ENCODE data around the gene ZNF318. TPM values are rescaled to one million over a fixed set of nuclear protein-coding genes. Genes with fewer than 3 reads are reported as not detected.

ZNF318 gene
- total RNA-seq, 1 donor: 6.7 TPM

DNA sequence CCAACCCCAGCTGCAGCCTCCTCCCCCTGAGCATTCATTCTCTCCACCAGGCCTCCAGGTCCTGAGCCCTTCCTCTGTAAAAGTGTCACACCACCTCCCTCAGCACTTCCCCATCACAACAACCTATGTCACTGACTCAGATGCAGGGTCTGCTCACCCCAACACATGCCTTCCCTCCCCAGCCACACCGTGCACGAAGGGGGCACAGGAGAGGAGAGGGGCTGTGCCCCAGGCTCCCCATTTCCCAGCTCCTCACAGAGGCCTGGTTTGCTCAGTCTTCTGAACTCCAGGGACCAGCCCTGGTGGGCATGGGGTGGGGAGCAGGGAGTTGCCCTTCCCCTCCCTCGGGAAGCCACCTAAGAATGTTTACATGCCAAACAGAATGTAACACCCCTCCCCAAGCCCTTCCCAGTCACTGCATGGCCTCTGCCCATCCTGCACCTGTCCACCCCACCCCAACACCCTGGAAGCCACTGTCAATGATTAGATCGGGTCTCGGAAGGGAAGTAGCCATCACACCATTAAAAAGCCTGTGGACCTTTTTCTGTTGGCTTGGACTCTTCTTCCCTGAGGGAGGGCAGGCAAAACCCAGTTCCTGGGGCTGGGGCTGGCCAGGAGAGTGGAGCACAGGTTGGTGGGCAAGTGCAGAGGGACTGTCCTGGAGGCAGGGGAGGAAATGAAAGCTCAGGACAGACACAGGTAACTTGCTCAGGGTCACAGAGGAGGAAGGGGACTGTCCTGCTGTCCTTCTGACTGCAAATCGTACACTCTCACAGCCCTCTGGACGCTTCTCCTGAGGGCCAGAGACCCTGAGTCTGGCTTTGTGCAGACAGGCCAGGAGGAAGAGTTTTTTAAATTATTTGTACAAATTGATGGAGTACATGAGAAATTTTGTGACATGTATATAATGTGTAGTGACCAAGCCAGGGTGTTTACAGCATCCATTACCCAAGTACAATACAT, 81.4 kb downstream of the ZNF318 start:
- no peak for DNase-seq (ENCODE audit: low read depth in 2 of 3, low spot score in 2 of 3)

DNA sequence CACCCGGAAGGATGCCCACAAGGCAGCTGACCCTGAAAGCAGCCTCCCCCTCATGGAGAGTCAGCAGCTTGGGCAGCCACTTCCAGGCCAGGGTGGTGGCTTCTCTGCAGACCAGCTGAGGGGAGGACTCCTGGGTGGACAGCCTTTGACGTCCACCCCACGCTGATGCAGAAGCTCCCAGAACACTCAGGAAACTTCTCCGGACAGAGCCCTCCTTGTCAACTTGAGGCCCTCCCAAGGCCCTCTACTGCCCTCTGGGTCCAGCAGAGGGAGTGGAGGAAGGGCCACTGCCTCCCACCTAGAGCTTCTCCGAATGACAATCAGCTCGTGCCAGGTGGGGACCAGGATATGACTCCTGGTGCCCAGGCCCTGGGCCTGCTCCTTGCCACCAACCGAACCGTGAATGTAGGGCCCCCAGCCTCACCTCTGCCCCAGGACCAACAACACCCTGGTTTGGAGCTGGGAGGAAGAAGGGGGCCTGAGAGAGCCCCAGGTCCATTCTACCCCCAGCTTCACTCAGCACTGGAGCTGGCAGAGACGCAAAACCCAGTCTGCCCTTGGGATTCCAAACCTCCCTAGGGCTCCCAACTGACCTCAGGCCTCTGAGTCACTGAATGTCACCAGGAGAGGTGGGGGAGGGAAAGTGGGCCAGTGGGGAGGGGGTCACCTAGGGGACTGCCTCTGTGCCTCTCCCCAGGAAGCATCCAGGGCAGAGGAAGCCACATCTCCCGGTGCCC, 82.3 kb downstream of the ZNF318 start:
- DNase-seq (ENCODE audit: low read depth in 2 of 3, low spot score in 2 of 3): no peak

DNA sequence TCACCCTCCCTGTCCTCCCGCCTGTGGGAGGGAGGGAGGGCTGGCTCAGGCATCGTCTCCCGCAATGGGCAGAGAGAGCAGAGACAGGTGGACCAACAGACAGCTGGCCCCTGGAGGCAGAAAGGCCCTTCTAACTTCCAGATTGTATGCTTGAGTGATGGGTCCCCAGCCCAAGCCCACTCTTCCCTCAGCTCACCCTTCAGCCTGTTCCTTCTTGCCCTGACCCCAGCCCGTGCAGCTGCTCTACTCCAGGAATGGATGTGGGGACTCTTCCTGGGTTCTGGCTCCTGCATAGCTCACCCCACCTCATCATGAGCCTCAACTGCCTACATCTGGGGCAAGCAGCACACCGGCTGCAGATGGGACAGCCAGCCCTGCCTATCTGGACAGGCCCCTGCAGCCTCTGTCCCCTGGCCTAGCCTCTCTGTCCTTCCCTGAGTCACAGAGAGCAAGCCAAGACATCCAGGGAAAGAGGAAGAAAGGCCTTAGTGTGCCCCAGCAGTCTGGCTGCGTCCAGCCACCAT, 82.9 kb downstream of the ZNF318 start:
- no peak for DNase-seq (ENCODE audit: low read depth in 2 of 3, low spot score in 2 of 3)

Small RNA genes within 50 kb of the gene (small RNA-seq; reads per million reads assigned to genes)
- gene AL590383.1 (not detected), gene RPL12P47 (not detected)

Other genes with a start within 250 kb of the ZNF318 start
- 35.0 TPM for gene SRF, start 198.4 kb downstream of the ZNF318 start, total RNA-seq
- gene CUL9, start 187.5 kb downstream of the ZNF318 start, total RNA-seq: 47.7 TPM
- gene DNPH1, start 140.2 kb downstream of the ZNF318 start, total RNA-seq: 92.9 TPM
- under 0.01 TPM for gene TTBK1, start 126.2 kb downstream of the ZNF318 start, total RNA-seq
- gene SLC22A7, start 71.4 kb downstream of the ZNF318 start, total RNA-seq: not detected
- gene CRIP3, start 60.8 kb downstream of the ZNF318 start, total RNA-seq: 0.27 TPM
- 25.9 TPM for gene ABCC10, start 57.9 kb upstream of the ZNF318 start, total RNA-seq
- gene DLK2, start 85.9 kb upstream of the ZNF318 start, total RNA-seq: 0.27 TPM
- 29.9 TPM for gene TJAP1, start 107.9 kb upstream of the ZNF318 start, total RNA-seq
- 0.27 TPM for gene LRRC73, start 140.7 kb upstream of the ZNF318 start, total RNA-seq
- 158 TPM for gene YIPF3, start 147.3 kb upstream of the ZNF318 start, total RNA-seq
- 17.5 TPM for gene POLR1C, start 147.4 kb upstream of the ZNF318 start, total RNA-seq
- gene XPO5, start 206.4 kb upstream of the ZNF318 start, total RNA-seq: 24.2 TPM
- 8.3 TPM for gene POLH, start 206.5 kb upstream of the ZNF318 start, total RNA-seq